ENCODE data around the gene RELCH. TPM values are rescaled to one million over a fixed set of nuclear protein-coding genes. Genes with fewer than 3 reads are reported as not detected.

The RELCH gene
- total RNA-seq, 1 experiment from 2014 or later = 31.9 TPM

- no peak overlapping the region for H3K4me3 ChIP-seq
- DNase-seq = no peak
- H3K27me3 ChIP-seq = no peaks in the 10 kb centered on the region
- no peaks in the 10 kb centered on the region for H3K9me3 ChIP-seq
- peaks cover 8% of the 10 kb centered on the region for H3K36me3 ChIP-seq
Observed at GRCh38 chr18:62211325-62211828, 24.3 kb downstream of the RELCH start.

- Histone ChIP-seq H3K9me3 (no peaks in the 10 kb centered on the region), H3K36me3 (peaks cover 8% of the 10 kb centered on the region), H3K4me3 (no peak overlapping the region), H3K27me3 (no peaks in the 10 kb centered on the region)
- DNase-seq = no peak
Observed at GRCh38 chr18:62214790-62215189, 27.7 kb downstream of the RELCH start.

- Histone ChIP-seq H3K36me3 (peaks cover 51% of the 10 kb centered on the region), H3K4me3 (no peak overlapping the region), H3K27me3 (no peaks in the 10 kb centered on the region), H3K9me3 (peaks cover 5% of the 10 kb centered on the region; the same call in 1 of the 2 replicates)
- DNase-seq = no peak
Observed at GRCh38 chr18:62224229-62224628, 37.2 kb downstream of the RELCH start.

GRCh38 chr18:62226047-62226446 lies 39.0 kb downstream of the RELCH start:
- Histone ChIP-seq H3K4me3 (no peak overlapping the region), H3K36me3 (peaks cover 51% of the 10 kb centered on the region), H3K9me3 (peaks cover 5% of the 10 kb centered on the region; the same call in 1 of the 2 replicates), H3K27me3 (no peaks in the 10 kb centered on the region)
- no peak for DNase-seq

- Histone ChIP-seq H3K9me3 (no peaks in the 10 kb centered on the region), H3K27me3 (no peaks in the 10 kb centered on the region), H3K4me3 (no peak overlapping the region), H3K36me3 (peaks cover 3% of the 10 kb centered on the region)
- DNase-seq = no peak
Observed at GRCh38 chr18:62236252-62236651, 49.2 kb downstream of the RELCH start.

GRCh38 chr18:62239475-62239874 lies 52.4 kb downstream of the RELCH start:
- no peaks in the 10 kb centered on the region for H3K9me3 ChIP-seq
- DNase-seq = no peak
- H3K27me3 ChIP-seq = no peaks in the 10 kb centered on the region
- no peak overlapping the region for H3K4me3 ChIP-seq
- H3K36me3 ChIP-seq = no peaks in the 10 kb centered on the region; the same call in none of the 2 replicates

- H3K4me3 ChIP-seq = no peak overlapping the region
- H3K36me3 ChIP-seq = no peaks in the 10 kb centered on the region
- H3K27me3 ChIP-seq = no peaks in the 10 kb centered on the region
- no peak for DNase-seq
- H3K9me3 ChIP-seq = no peaks in the 10 kb centered on the region
Observed at GRCh38 chr18:62242955-62243354, 55.9 kb downstream of the RELCH start.

GRCh38 chr18:62245177-62245576 lies 58.1 kb downstream of the RELCH start:
- no peaks in the 10 kb centered on the region for H3K36me3 ChIP-seq
- no peak overlapping the region for H3K4me3 ChIP-seq
- no peak for DNase-seq
- H3K9me3 ChIP-seq = no peaks in the 10 kb centered on the region
- H3K27me3 ChIP-seq = no peaks in the 10 kb centered on the region

- DNase-seq = no peak
- no peak overlapping the region for H3K4me3 ChIP-seq
- H3K27me3 ChIP-seq = no peaks in the 10 kb centered on the region
- H3K36me3 ChIP-seq = no peaks in the 10 kb centered on the region
- H3K9me3 ChIP-seq = no peaks in the 10 kb centered on the region
Observed at GRCh38 chr18:62245699-62246098, 58.6 kb downstream of the RELCH start.

GRCh38 chr18:62248313-62248712 lies 61.3 kb downstream of the RELCH start:
- no peak for DNase-seq
- Histone ChIP-seq H3K36me3 (no peaks in the 10 kb centered on the region), H3K27me3 (no peaks in the 10 kb centered on the region), H3K4me3 (no peak overlapping the region), H3K9me3 (no peaks in the 10 kb centered on the region)

- Histone ChIP-seq H3K9me3 (no peaks in the 10 kb centered on the region), H3K36me3 (no peaks in the 10 kb centered on the region), H3K27me3 (no peaks in the 10 kb centered on the region), H3K4me3 (no peak overlapping the region)
- DNase-seq = peak; percentile 43
Observed at GRCh38 chr18:62249478-62250097, 62.5 kb downstream of the RELCH start.

- H3K36me3 ChIP-seq = no peaks in the 10 kb centered on the region
- H3K27me3 ChIP-seq = no peaks in the 10 kb centered on the region
- DNase-seq = no peak
Observed at GRCh38 chr18:62250475-62250874, 63.4 kb downstream of the RELCH start.

GRCh38 chr18:62258093-62258492 lies 71.0 kb downstream of the RELCH start:
- DNase-seq = no peak

More at GRCh38 chr18:62250475-62250874, 63.4 kb downstream of the RELCH start:
- H3K9me3 ChIP-seq = no peaks in the 10 kb centered on the region
- no peak overlapping the region for H3K4me3 ChIP-seq

GRCh38 chr18:62258616-62259015 lies 71.6 kb downstream of the RELCH start:
- Histone ChIP-seq H3K36me3 (peaks cover 17% of the 10 kb centered on the region), H3K9me3 (no peaks in the 10 kb centered on the region), H3K4me3 (no peak overlapping the region), H3K27me3 (no peaks in the 10 kb centered on the region)
- DNase-seq = no peak

More at GRCh38 chr18:62258093-62258492, 71.0 kb downstream of the RELCH start:
- H3K36me3 ChIP-seq = peaks cover 17% of the 10 kb centered on the region
- no peaks in the 10 kb centered on the region for H3K27me3 ChIP-seq
- H3K9me3 ChIP-seq = no peaks in the 10 kb centered on the region
- no peak overlapping the region for H3K4me3 ChIP-seq

- no peak for DNase-seq
- H3K9me3 ChIP-seq = no peaks in the 10 kb centered on the region
- no peaks in the 10 kb centered on the region for H3K27me3 ChIP-seq
- no peak overlapping the region for H3K4me3 ChIP-seq
- H3K36me3 ChIP-seq = peaks cover 33% of the 10 kb centered on the region
Observed at GRCh38 chr18:62262061-62262460, 75.0 kb downstream of the RELCH start.

- Histone ChIP-seq H3K27me3 (no peaks in the 10 kb centered on the region), H3K9me3 (no peaks in the 10 kb centered on the region), H3K4me3 (no peak overlapping the region), H3K36me3 (peaks cover 21% of the 10 kb centered on the region)
- DNase-seq = no peak
Observed at GRCh38 chr18:62264984-62265383, 77.9 kb downstream of the RELCH start.

- no peak for DNase-seq
- H3K27me3 ChIP-seq = no peaks in the 10 kb centered on the region
- H3K36me3 ChIP-seq = peaks cover 2% of the 10 kb centered on the region; the same call in 1 of the 2 replicates
- H3K9me3 ChIP-seq = no peaks in the 10 kb centered on the region
- no peak overlapping the region for H3K4me3 ChIP-seq
Observed at GRCh38 chr18:62277045-62277444, 90.0 kb downstream of the RELCH start.

- H3K36me3 ChIP-seq = peaks cover 2% of the 10 kb centered on the region
- H3K27me3 ChIP-seq = no peaks in the 10 kb centered on the region
- H3K9me3 ChIP-seq = no peaks in the 10 kb centered on the region
- DNase-seq = no peak
- H3K4me3 ChIP-seq = no peak overlapping the region
Observed at GRCh38 chr18:62279561-62279960, 92.5 kb downstream of the RELCH start.

Data from MG63 (cell line).